Astrocyte (in vitro differentiated cells and primary cell): ENCODE data around the gene VAV2. TPM values are rescaled to one million over a fixed set of nuclear protein-coding genes. Genes with fewer than 3 reads are reported as not detected.

Experiments used
- DNase-seq: peaks from one replicate; pipeline ENCODE4 v3.0.0-alpha.2; 2010; ENCODE audit warnings: low read depth
- FAIRE-seq: peaks from 2 replicates; lab custom pipeline; 2011; peaks lifted over from hg19 to GRCh38; lab: Jason Lieb, UNC
- H2AFZ ChIP-seq: 2 replicates; pipeline ENCODE4 v1.6.0; 2012; ENCODE audit warnings: low read depth, low read length, inconsistent platforms
- H3K27ac ChIP-seq: 2 replicates; pipeline ENCODE4 v1.5.1; 2011; ENCODE audit warnings: low read depth, low read length, inconsistent platforms
- H3K27me3 ChIP-seq: 2 replicates; pipeline ENCODE4 v1.6.0; 2011; ENCODE audit warnings: low read length, inconsistent platforms; ENCODE audit not compliant: insufficient read depth
- H3K36me3 ChIP-seq: 2 replicates; pipeline ENCODE4 v1.5.1; 2011; ENCODE audit warnings: low read length, inconsistent platforms; ENCODE audit not compliant: insufficient read depth
- H3K4me1 ChIP-seq: 2 replicates; pipeline ENCODE4 v1.5.1; 2011; ENCODE audit warnings: low read length, inconsistent platforms; ENCODE audit not compliant: insufficient read depth
- H3K4me2 ChIP-seq: 2 replicates; pipeline ENCODE4 v1.6.0; 2012; ENCODE audit warnings: low read length, inconsistent platforms
- H3K4me3 ChIP-seq: 2 replicates; pipeline ENCODE4 v1.5.1; 2011; ENCODE audit warnings: low read depth, mild to moderate bottlenecking, low read length, inconsistent platforms; ENCODE audit not compliant: insufficient read depth
- H3K79me2 ChIP-seq: 2 replicates; pipeline ENCODE4 v1.6.0; 2012; ENCODE audit warnings: mild to moderate bottlenecking, low read length, inconsistent platforms; ENCODE audit not compliant: insufficient read depth
- H3K9ac ChIP-seq: 2 replicates; pipeline ENCODE4 v1.6.0; 2012; ENCODE audit warnings: mild to moderate bottlenecking, low read length, inconsistent platforms
- H3K9me3 ChIP-seq: 2 replicates; pipeline ENCODE4 v1.5.1; 2012; ENCODE audit warnings: low read depth, mild to moderate bottlenecking, low read length, inconsistent platforms; ENCODE audit not compliant: insufficient read depth
- H4K20me1 ChIP-seq: 2 replicates; pipeline ENCODE4 v1.6.0; 2012; ENCODE audit warnings: low read length, inconsistent platforms; ENCODE audit not compliant: insufficient read depth
- H3K27ac Mint-ChIP-seq: one replicate; pipeline ENCODE4 v1.8.0; 2021; ENCODE audit warnings: mild to moderate bottlenecking, mixed read lengths; ENCODE audit not compliant: unreplicated experiment
- H3K27me3 Mint-ChIP-seq: one replicate; pipeline ENCODE4 v1.8.0; 2021; ENCODE audit warnings: low read depth, mixed read lengths; ENCODE audit not compliant: unreplicated experiment
- H3K36me3 Mint-ChIP-seq: one replicate; pipeline ENCODE4 v1.8.0; 2021; ENCODE audit warnings: low read depth, mixed read lengths; ENCODE audit not compliant: unreplicated experiment
- H3K4me1 Mint-ChIP-seq: one replicate; pipeline ENCODE4 v1.8.0; 2021; ENCODE audit warnings: low read depth, mixed read lengths; ENCODE audit not compliant: unreplicated experiment
- H3K4me3 Mint-ChIP-seq: one replicate; pipeline ENCODE4 v1.8.0; 2021; ENCODE audit warnings: mild to moderate bottlenecking, moderate library complexity, mixed read lengths; ENCODE audit not compliant: unreplicated experiment
- H3K9me3 Mint-ChIP-seq: one replicate; pipeline ENCODE4 v1.8.0; 2021; ENCODE audit warnings: mild to moderate bottlenecking, mixed read lengths; ENCODE audit not compliant: unreplicated experiment
- CTCF ChIP-seq: IDR thresholded peaks from 2 replicates; pipeline ENCODE4 v1.5.1; 2011; ENCODE audit warnings: low read depth, mild to moderate bottlenecking, inconsistent platforms, low read length, moderate library complexity; ENCODE audit not compliant: insufficient read depth
- EZH2 ChIP-seq: IDR thresholded peaks from 2 replicates; pipeline ENCODE4 v1.6.1; 2012; ENCODE audit warnings: mild to moderate bottlenecking, low read length, inconsistent platforms; ENCODE audit not compliant: insufficient read depth
- total RNA-seq: library from RNA; stranded (reverse); gene quantifications from 2 replicates; pipeline ENCODE4 v1.2.1, GENCODE V29; 2021

Gene VAV2
- total RNA-seq, 1 donor from 2014 or later, result 36.5 TPM

- peaks cover 58% of the 10 kb centered on the region for H3K79me2 ChIP-seq
- peaks cover 18% of the 10 kb centered on the region for H3K4me1 ChIP-seq
- no peaks in the 10 kb centered on the region for H3K9me3 ChIP-seq
- no peaks in the 10 kb centered on the region for H3K27me3 Mint-ChIP-seq
- no peak overlapping the region for H3K27ac ChIP-seq
- H3K4me3 Mint-ChIP-seq, result no peak overlapping the region
- H3K27me3 ChIP-seq, result no peaks in the 10 kb centered on the region
- no peak overlapping the region for H3K4me2 ChIP-seq
- DNase-seq (no peak), FAIRE-seq (no peak)
- H2AFZ ChIP-seq, result no peak overlapping the region
- no peak overlapping the region for H3K9ac ChIP-seq
- no peak overlapping the region for H3K27ac Mint-ChIP-seq
- TF ChIP-seq CTCF (no peak), EZH2 (no peak)
- H3K4me3 ChIP-seq, result no peak overlapping the region
- H3K36me3 Mint-ChIP-seq, result peaks cover 21% of the 10 kb centered on the region
- peaks cover 41% of the 10 kb centered on the region for H4K20me1 ChIP-seq
- H3K36me3 ChIP-seq, result no peaks in the 10 kb centered on the region
- no peaks in the 10 kb centered on the region for H3K9me3 Mint-ChIP-seq
- peaks cover 11% of the 10 kb centered on the region for H3K4me1 Mint-ChIP-seq
Observed at GRCh38 chr9:133893191-133893994, 98.7 kb downstream of the VAV2 start.

- H3K4me2 ChIP-seq, result no peak overlapping the region
- H3K79me2 ChIP-seq, result peaks cover 65% of the 10 kb centered on the region
- H4K20me1 ChIP-seq, result peaks cover 34% of the 10 kb centered on the region
- H3K4me1 ChIP-seq, result peaks cover 26% of the 10 kb centered on the region
- no peak for DNase-seq
- no peak for FAIRE-seq
- no peaks in the 10 kb centered on the region for H3K27me3 ChIP-seq
- TF ChIP-seq CTCF (no peak), EZH2 (no peak)
- H3K9ac ChIP-seq, result no peak overlapping the region
- Mint-ChIP-seq H3K36me3 (peaks cover 18% of the 10 kb centered on the region), H3K27ac (no peak overlapping the region), H3K4me1 (peaks cover 18% of the 10 kb centered on the region), H3K4me3 (no peak overlapping the region), H3K27me3 (no peaks in the 10 kb centered on the region), H3K9me3 (no peaks in the 10 kb centered on the region)
- no peak overlapping the region for H3K27ac ChIP-seq
- H3K4me3 ChIP-seq, result no peak overlapping the region
- H3K36me3 ChIP-seq, result no peaks in the 10 kb centered on the region
- no peaks in the 10 kb centered on the region for H3K9me3 ChIP-seq
- no peak overlapping the region for H2AFZ ChIP-seq
Observed at GRCh38 chr9:133892193-133892920, 99.8 kb downstream of the VAV2 start.
